K562 (cell line): ENCODE results near the gene FUNDC1. TPM values are rescaled to one million over a fixed set of nuclear protein-coding genes. Genes with fewer than 3 reads are reported as not detected.

ENCODE experiments used
- ATAC-seq: fragments of 200-7000 bp; cut with Tn5 transposase; 3 replicates; pipeline ENCODE4 v1.9.1; 2020; ENCODE audit warnings: moderate library complexity
- BruUV-seq: library from RNA; stranded (reverse); fragments of 400-500 nt; replicated peaks from 2 replicates; lab custom pipeline; 2021; lab: Mats Ljungman, UMichigan
- CTCF ChIA-PET: fragments of 300-600 bp; formaldehyde crosslinking; extraction: SDS; loops from one replicate; lab custom pipeline; 2021; ENCODE audit warnings: low intra/inter-chr PET ratio; lab: Yijun Ruan, JAX
- POLR2A ChIA-PET: fragments of 300-600, 350-650 bp; sonication (Branson Sonifier 250); formaldehyde crosslinking; extraction: SDS; loops from one replicate; lab custom pipeline; 2021; ENCODE audit warnings: antibody characterized with exemption, inconsistent platforms; lab: Yijun Ruan, JAX
- DNase-seq, 4 experiments: peaks; one replicate each; pipeline versions ENCODE4 v3.0.0 to v3.0.0-alpha.2; 2011 to 2018; ENCODE audit warnings: low spot score in 3 of 4, mixed read lengths in 3 of 4; ENCODE audit errors: extremely low read depth in 1 of 4
- FAIRE-seq: peaks from 2 replicates; lab custom pipeline; 2011; peaks lifted over from hg19 to GRCh38; lab: Jason Lieb, UNC
- H2AFZ ChIP-seq: 2 replicates; pipeline ENCODE4 v1.6.0; 2011; ENCODE audit warnings: low read depth, low read length, control low read depth, inconsistent platforms
- H3K27ac ChIP-seq: fragments of 200-600 bp; 3 replicates; pipeline ENCODE4 v1.8.0; 2011; ENCODE audit warnings: low read depth, mild to moderate bottlenecking, control low read depth, inconsistent platforms, low read length, moderate library complexity, mixed read lengths; ENCODE audit errors: extremely low read depth
- H3K27me3 ChIP-seq, 2 experiments: fragments of 300-600 bp in 1 of 2; 2 replicates in 1 of 2; 3 replicates in 1 of 2; pipeline versions ENCODE4 v1.6.0 to v1.8.0; 2011; ENCODE audit warnings: inconsistent platforms in 2 of 2, low read length in 2 of 2, mild to moderate bottlenecking in 1 of 2, mixed read lengths in 1 of 2, moderate library complexity in 1 of 2; ENCODE audit not compliant: control insufficient read depth in 2 of 2, insufficient read depth in 2 of 2
- H3K36me3 ChIP-seq: fragments of 300-600 bp; 3 replicates; pipeline ENCODE4 v1.8.0; 2011; ENCODE audit warnings: mild to moderate bottlenecking, low read length, inconsistent platforms; ENCODE audit not compliant: control insufficient read depth, insufficient read depth
- H3K4me1 ChIP-seq, 2 experiments: fragments of 200-600 bp in 1 of 2; replicated peaks in 1 of 2; 2 replicates in 1 of 2; 3 replicates in 1 of 2; pipeline versions ENCODE4 v1.5.1 to v1.8.0; 2011; ENCODE audit warnings: inconsistent platforms in 2 of 2, low read length in 2 of 2, mild to moderate bottlenecking in 1 of 2, mixed read lengths in 1 of 2, moderate library complexity in 1 of 2; ENCODE audit not compliant: control insufficient read depth in 2 of 2, insufficient read depth in 2 of 2
- H3K4me2 ChIP-seq: 2 replicates; pipeline ENCODE4 v1.6.1; 2011; ENCODE audit warnings: low read length, control low read depth, inconsistent platforms, mixed read lengths; ENCODE audit not compliant: insufficient read depth
- H3K4me3 ChIP-seq: fragments of 200-600 bp; sonication (generic), shearing (Covaris generic); 2 replicates; pipeline ENCODE4 v1.5.1; 2016; ENCODE audit warnings: control low read depth, inconsistent platforms
- H3K79me2 ChIP-seq: fragments of 200-600 bp; 3 replicates; pipeline ENCODE4 v1.8.0; 2011; ENCODE audit warnings: low read length, inconsistent platforms; ENCODE audit not compliant: control insufficient read depth, insufficient read depth
- H3K9ac ChIP-seq, 2 experiments: 2 replicates each; pipeline versions ENCODE4 v1.6.0 to v1.6.1; 2011; ENCODE audit warnings: low read depth in 2 of 2, low read length in 2 of 2, control low read depth in 1 of 2, inconsistent platforms in 1 of 2, mild to moderate bottlenecking in 1 of 2, mixed read lengths in 1 of 2; ENCODE audit not compliant: insufficient read depth in 1 of 2
- H3K9me1 ChIP-seq: one replicate; pipeline ENCODE4 v1.6.0; 2011; ENCODE audit warnings: inconsistent platforms, mild to moderate bottlenecking, low read length, moderate library complexity; ENCODE audit not compliant: control insufficient read depth, insufficient read depth
- H3K9me3 ChIP-seq: replicated peaks from 2 replicates; pipeline ENCODE4 v1.5.1; 2011; ENCODE audit warnings: low read depth, low read length, inconsistent platforms; ENCODE audit not compliant: control insufficient read depth, insufficient read depth
- H4K20me1 ChIP-seq: replicated peaks from 2 replicates; pipeline ENCODE4 v1.6.1; 2011; ENCODE audit warnings: low read length, inconsistent platforms, mixed read lengths; ENCODE audit not compliant: control insufficient read depth, insufficient read depth
- CAMTA2 ChIP-seq: fragments of 250-450 bp; sonication (Bioruptor Pico); conservative IDR thresholded peaks from 2 replicates; pipeline ENCODE4 v1.5.1; 2022
- HNRNPH1 ChIP-seq: fragments of 200-400 bp; formaldehyde crosslinking; optimal IDR thresholded peaks from 2 replicates; pipeline ENCODE3; 2017; ENCODE audit warnings: low read depth, mild to moderate bottlenecking, low read length, moderate library complexity
- KLF13 ChIP-seq: fragments of 450-650 bp; IDR thresholded peaks from 2 replicates; pipeline ENCODE4 v1.6.1; 2016; ENCODE audit warnings: missing genetic modification characterization, low read depth, mild to moderate bottlenecking, missing compliant biosample characterization, moderate library complexity, borderline replicate concordance
- NCOA2 ChIP-seq, 2 experiments: fragments of 450-650 bp; IDR thresholded peaks; 2 replicates each; pipeline ENCODE4 v1.6.1; 2018; ENCODE audit warnings: mild to moderate bottlenecking in 2 of 2, moderate library complexity in 1 of 2; ENCODE audit not compliant: partially characterized antibody in 2 of 2
- TBP ChIP-seq: optimal IDR thresholded peaks from 2 replicates; pipeline ENCODE3; 2011; ENCODE audit warnings: low read depth, low read length, improper control_type of control experiment
- ZC3H11A ChIP-seq: IDR thresholded peaks from 2 replicates; pipeline ENCODE4 v1.6.1; 2012; ENCODE audit warnings: low read depth, low read length, improper control_type of control experiment
- ZFPM2 ChIP-seq: fragments of 250-450 bp; sonication (Bioruptor Pico); IDR thresholded peaks from 2 replicates; pipeline ENCODE4 v1.5.1; 2022; ENCODE audit warnings: mild to moderate bottlenecking
- ZKSCAN8 ChIP-seq: fragments of 200-800 bp; sonication (Bioruptor generic); IDR thresholded peaks from 2 replicates; pipeline ENCODE4 v1.6.1; 2016; ENCODE audit warnings: missing genetic modification characterization, missing compliant biosample characterization
- ZNF174 ChIP-seq: fragments of 250-450 bp; sonication (Bioruptor Pico); IDR thresholded peaks from 2 replicates; pipeline ENCODE4 v1.4.0; 2020; ENCODE audit warnings: mild to moderate bottlenecking
- ZNF431 ChIP-seq: sonication (generic); formaldehyde crosslinking; IDR thresholded peaks from 2 replicates; pipeline ENCODE4 v1.8.0; 2022; ENCODE audit warnings: mild to moderate bottlenecking, missing genetic modification reagents
- WGBS: fragments of 100-300 bp; shearing (Covaris generic); methylation state at CpG from one replicate; pipeline ENCODE4 v1.1.6; 2016; ENCODE audit warnings: low coverage, mixed read lengths; ENCODE audit not compliant: insufficient coverage; ENCODE audit errors: missing lambda C conversion rate; 5-methylcytosine and 5-hydroxymethylcytosine counted together
- in situ Hi-C: fragments of 300-500 bp; cut with MboI; formaldehyde crosslinking; loops from 4 replicates; pipeline ENCODE4 v1.15.0; 2018; ENCODE audit warnings: inconsistent platforms, mixed read lengths
- intact Hi-C: fragments of 100-400 bp; cut with micrococcal nuclease; formaldehyde crosslinking; loops from 2 replicates; pipeline ENCODE4 v1.14.2; 2022
- polyA plus RNA-seq, 8 experiments: library from polyadenylated mRNA; depleted of rRNA in 4 of 8; stranded (reverse) in 5 of 8; unstranded in 3 of 8; fragments of >200 nt; fragmentation: Nextera tagmentation in 2 of 8; fragmentation: Illumina TruSeq in 1 of 8; extraction: Ambion mirVana in 2 of 8; extraction: Trizol in 1 of 8; gene quantifications; 2 replicates each; pipeline versions ENCODE4 v1.2.1 to v1.2.3, GENCODE V29; 2011 to 2014; ENCODE audit warnings: inconsistent platforms in 1 of 8, missing spikeins in 1 of 8
- total RNA-seq, 7 experiments: library from RNA; depleted of rRNA in 6 of 7; stranded (reverse); fragments of >200 nt in 6 of 7; fragmentation: Illumina TruSeq in 2 of 7; extraction: Trizol in 2 of 7; gene quantifications; 2 replicates each; pipeline versions ENCODE4 v1.2.1 to v1.2.3, GENCODE V29; 2011 to 2021; ENCODE audit warnings: low replicate concordance in 1 of 7
- TF ChIP-seq, protein P1 (sequence below): fragments of 250-450 bp; sonication (Bioruptor Pico); IDR thresholded peaks from 2 replicates; pipeline ENCODE4 v1.9.0; 2021; ENCODE audit warnings: mild to moderate bottlenecking
- TF ChIP-seq, protein P2 (sequence below): fragments of 250-450 bp; sonication (Bioruptor Pico); IDR thresholded peaks from 2 replicates; pipeline ENCODE4 v1.8.0; 2022; ENCODE audit warnings: moderate library complexity, mild to moderate bottlenecking, inconsistent platforms

Gene FUNDC1
- total and polyA plus RNA-seq, 9 of the 15 experiments (the other 6 are each of a cell fraction or from before 2014, with no cell fraction given): 15.6 to 59.1 (median 29.3) TPM

DNA sequence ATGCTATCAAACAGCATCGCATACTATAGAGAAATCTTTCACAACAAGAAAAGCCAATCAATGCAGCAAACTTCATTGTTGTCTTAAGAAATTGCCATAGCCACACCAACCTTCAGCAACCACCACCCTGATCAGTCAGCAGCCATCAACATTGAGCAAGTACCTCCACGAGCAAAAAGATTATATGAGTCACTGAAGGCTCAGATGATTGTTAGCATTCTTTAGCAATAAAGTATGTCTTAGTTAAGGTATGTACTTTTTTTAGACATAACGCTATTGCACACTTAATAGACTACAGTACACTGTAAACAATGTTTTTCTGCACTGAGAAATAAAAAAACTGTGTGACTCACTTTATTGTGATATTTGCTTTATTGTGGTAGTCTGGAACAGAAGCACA is 37.8 kb upstream of the FUNDC1 start:
- in situ Hi-C loops: no loop called here
- H3K9me1 ChIP-seq: no peaks in the 10 kb centered on the region
- H3K79me2 ChIP-seq: no peaks in the 10 kb centered on the region
- ChIA-PET POLR2A (no interaction called here), CTCF (no interaction called here)
- H3K4me2 ChIP-seq: no peak overlapping the region
- H2AFZ ChIP-seq: no peak overlapping the region
- DNase-seq: no peak
- H3K9ac ChIP-seq: no peak overlapping the region
- H4K20me1 ChIP-seq: no peaks in the 10 kb centered on the region
- H3K4me1 ChIP-seq: no peaks in the 10 kb centered on the region; a peak in 1 of 5 replicates
- no peak for TF ChIP-seq ZNF431 (CRISPR knock-in tag)
- TF ChIP-seq, protein P1, sequence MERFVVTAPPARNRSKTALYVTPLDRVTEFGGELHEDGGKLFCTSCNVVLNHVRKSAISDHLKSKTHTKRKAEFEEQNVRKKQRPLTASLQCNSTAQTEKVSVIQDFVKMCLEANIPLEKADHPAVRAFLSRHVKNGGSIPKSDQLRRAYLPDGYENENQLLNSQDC: no peak
- no peak for TF ChIP-seq ZC3H11A
- TF ChIP-seq KLF13 (tag): no peak
- TF ChIP-seq HNRNPH1: no peak
- no peak for TF ChIP-seq NCOA2 (IDR thresholded peaks at IDR 0.05; ENCODE audit: partially characterized antibody in 2 of 2)
- TF ChIP-seq CAMTA2 (CRISPR knock-in tag): no peak
- no peak for TF ChIP-seq ZFPM2 (CRISPR knock-in tag)
- TF ChIP-seq, protein P2, sequence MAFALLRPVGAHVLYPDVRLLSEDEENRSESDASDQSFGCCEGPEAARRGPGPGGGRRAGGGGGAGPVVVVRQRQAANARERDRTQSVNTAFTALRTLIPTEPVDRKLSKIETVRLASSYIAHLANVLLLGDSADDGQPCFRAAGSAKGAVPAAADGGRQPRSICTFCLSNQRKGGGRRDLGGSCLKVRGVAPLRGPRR: no peak
- no peak for TF ChIP-seq ZNF174 (CRISPR knock-in tag)
- no peak for TF ChIP-seq ZKSCAN8 (CRISPR knock-in tag)
- TF ChIP-seq TBP: no peak
- WGBS: 44% methylated on average over 3 of the region's 3 CpGs
- no peak overlapping the region for H3K4me3 ChIP-seq
- no peaks in the 10 kb centered on the region for H3K36me3 ChIP-seq
- no peak for FAIRE-seq
- no peak overlapping the region for H3K27ac ChIP-seq
- no TSS peak for BruUV-seq
- ATAC-seq: no peak
- H3K27me3 ChIP-seq: no peaks in the 10 kb centered on the region
- intact Hi-C loops: no loop called here
- H3K9me3 ChIP-seq: no peaks in the 10 kb centered on the region
